ENCODE data around the gene SETDB1.
"Not testable (repeated sequence)": the region's sequence is repeated elsewhere in the genome, so short reads cannot be mapped to it uniquely, and the experiment has no call there.

The SETDB1 gene

GRCh38 chr1:150926097-150926741, at the start of gene SETDB1:
TSS of gene SETDB1 (plus strand) at chr1:150926363. CDS start at chr1:150927715, 1,352 bp downstream.
- DNase-seq: peak; percentile 84

- DNase-seq: not testable (repeated sequence)
Measured at GRCh38 chr1:150878931-150879330, 47.2 kb upstream of the SETDB1 start.

- no peak for DNase-seq
Measured at GRCh38 chr1:150881331-150882070, 44.7 kb upstream of the SETDB1 start.

GRCh38 chr1:150883121-150883520, 43.0 kb upstream of the SETDB1 start:
- DNase-seq: not testable (repeated sequence)

- DNase-seq: no peak
Measured at GRCh38 chr1:150887018-150887417, 39.1 kb upstream of the SETDB1 start, which contains the start of gene CTXND2. TSS of gene CTXND2 (plus strand) at chr1:150887136. CDS start at chr1:150912315, 25,179 bp downstream.

- DNase-seq: no peak
Measured at GRCh38 chr1:150888727-150889126, 37.4 kb upstream of the SETDB1 start.

GRCh38 chr1:150890033-150890416, 36.1 kb upstream of the SETDB1 start:
- no peak for DNase-seq

- no peak for DNase-seq
Measured at GRCh38 chr1:150893336-150893913, 32.7 kb upstream of the SETDB1 start.

GRCh38 chr1:150895618-150896017, 30.5 kb upstream of the SETDB1 start:
- DNase-seq: no peak

- not testable (repeated sequence) for DNase-seq
Measured at GRCh38 chr1:150899795-150900194, 26.4 kb upstream of the SETDB1 start.

- no peak for DNase-seq
Measured at GRCh38 chr1:150902346-150902745, 23.8 kb upstream of the SETDB1 start.

- DNase-seq: no peak
Measured at GRCh38 chr1:150902751-150903150, 23.4 kb upstream of the SETDB1 start.

GRCh38 chr1:150905301-150905700, 20.9 kb upstream of the SETDB1 start:
- no peak for DNase-seq

- DNase-seq: no peak
Measured at GRCh38 chr1:150906329-150906728, 19.8 kb upstream of the SETDB1 start.

- DNase-seq: no peak
Measured at GRCh38 chr1:150906813-150907212, 19.4 kb upstream of the SETDB1 start.

GRCh38 chr1:150909585-150910180, 16.5 kb upstream of the SETDB1 start:
- DNase-seq: no peak

- DNase-seq: no peak
Measured at GRCh38 chr1:150912623-150913022, 13.5 kb upstream of the SETDB1 start.

- DNase-seq: no peak
Measured at GRCh38 chr1:150917387-150917786, 8.8 kb upstream of the SETDB1 start.

GRCh38 chr1:150922519-150922975, 3.6 kb upstream of the SETDB1 start:
- DNase-seq: peak; percentile 76

GRCh38 chr1:150925080-150925479, 1.1 kb upstream of the SETDB1 start:
- DNase-seq: no peak

- DNase-seq: no peak
Measured at GRCh38 chr1:150927624-150928023, 1.5 kb downstream of the SETDB1 start.

- no peak for DNase-seq
Measured at GRCh38 chr1:150928286-150928685, 2.1 kb downstream of the SETDB1 start.

GRCh38 chr1:150928775-150929174, 2.6 kb downstream of the SETDB1 start:
- not testable (repeated sequence) for DNase-seq
